OCI-LY1 (cell line): ENCODE measurements around the gene VTI1A.
"Not testable (repeated sequence)": the region's sequence is repeated elsewhere in the genome, so short reads cannot be mapped to it uniquely, and the experiment has no call there.

ENCODE experiments used
- H2AFZ ChIP-seq: fragments of 200-600 bp; sonication (generic), shearing (Covaris generic); 2 replicates; pipeline ENCODE4 v1.6.0; 2014; ENCODE audit warnings: antibody characterized with exemption, mild to moderate bottlenecking, low read length
- H3F3A ChIP-seq: fragments of 200-600 bp; sonication (generic), shearing (Covaris generic); 2 replicates; pipeline ENCODE4 v1.6.0; 2014; ENCODE audit warnings: mild to moderate bottlenecking, antibody characterized with exemption, low read length, moderate library complexity; ENCODE audit not compliant: insufficient read depth
- H3K27ac ChIP-seq: fragments of 200-600 bp; sonication (generic); 2 replicates; pipeline ENCODE4 v1.5.1; 2014; ENCODE audit warnings: low read length, mixed run types, mild to moderate bottlenecking, low read depth; ENCODE audit not compliant: poor library complexity, severe bottlenecking
- H3K27me3 ChIP-seq: fragments of 200-600 bp; sonication (generic); 2 replicates; pipeline ENCODE4 v1.6.0; 2014; ENCODE audit warnings: antibody characterized with exemption, mild to moderate bottlenecking, low read length, moderate library complexity; ENCODE audit not compliant: insufficient read depth
- H3K36me3 ChIP-seq: fragments of 200-600 bp; sonication (generic); 2 replicates; pipeline ENCODE4 v1.6.1; 2014; ENCODE audit warnings: mild to moderate bottlenecking, antibody characterized with exemption, low read length, moderate library complexity, mixed read lengths; ENCODE audit not compliant: insufficient read depth
- H3K4me1 ChIP-seq: fragments of 200-600 bp; sonication (generic); 2 replicates; pipeline ENCODE4 v1.5.1; 2014; ENCODE audit warnings: mild to moderate bottlenecking, low read length, moderate library complexity; ENCODE audit not compliant: insufficient read depth, severe bottlenecking
- H3K4me2 ChIP-seq: fragments of 200-600 bp; sonication (generic), shearing (Covaris generic); 2 replicates; pipeline ENCODE4 v1.6.1; 2014; ENCODE audit warnings: low read length
- H3K4me3 ChIP-seq: fragments of 200-600 bp; sonication (generic); 2 replicates; pipeline ENCODE4 v1.5.1; 2014; ENCODE audit warnings: low read length, low read depth, mild to moderate bottlenecking, mixed read lengths; ENCODE audit not compliant: poor library complexity, severe bottlenecking
- H3K79me2 ChIP-seq: fragments of 200-600 bp; shearing (Covaris generic); 2 replicates; pipeline ENCODE4 v1.6.1; 2016; ENCODE audit warnings: mixed run types, low read length, mixed read lengths; ENCODE audit not compliant: insufficient read depth
- H3K9ac ChIP-seq: fragments of 200-600 bp; sonication (generic), shearing (Covaris generic); 2 replicates; pipeline ENCODE4 v1.6.1; 2014; ENCODE audit warnings: mild to moderate bottlenecking, low read length, mixed read lengths
- H3K9me2 ChIP-seq: fragments of 200-600 bp; sonication (generic), shearing (Covaris generic); 2 replicates; pipeline ENCODE4 v1.6.1; 2014; ENCODE audit warnings: low read depth, mild to moderate bottlenecking, low read length, mixed read lengths
- H3K9me3 ChIP-seq: fragments of 200-600 bp; shearing (Covaris generic); 2 replicates; pipeline ENCODE4 v1.6.1; 2014; ENCODE audit warnings: low read length, mixed read lengths
- H4K20me1 ChIP-seq: fragments of 200-600 bp; sonication (generic), shearing (Covaris generic); 2 replicates; pipeline ENCODE4 v1.6.0; 2016; ENCODE audit warnings: mild to moderate bottlenecking, low read length; ENCODE audit not compliant: insufficient read depth
- EZH2 ChIP-seq: fragments of 200-600 bp; sonication (generic), shearing (Covaris generic); IDR thresholded peaks from 2 replicates; pipeline ENCODE4 v1.8.0; 2017; ENCODE audit warnings: borderline replicate concordance, mixed run types, mild to moderate bottlenecking, antibody characterized with exemption, low read length, moderate library complexity, mixed read lengths
- TF ChIP-seq, protein P1 (sequence below): fragments of 200-600 bp; sonication (generic), shearing (Covaris generic); IDR thresholded peaks from 2 replicates; pipeline ENCODE4 v1.5.1; 2017; ENCODE audit warnings: mild to moderate bottlenecking, antibody characterized with exemption, low read length, moderate library complexity, mixed read lengths

Gene VTI1A

GRCh38 chr10:112857493-112857892 is 410.5 kb downstream of the VTI1A start:
- Histone ChIP-seq H4K20me1 (no peaks in the 10 kb centered on the region), H3K27me3 (no peaks in the 10 kb centered on the region; the same call in 1 of the 2 replicates), H3K4me2 (no peak overlapping the region), H3K36me3 (no peaks in the 10 kb centered on the region), H3K9ac (no peak overlapping the region), H3K9me2 (no peaks in the 10 kb centered on the region), H3K4me1 (no peaks in the 10 kb centered on the region), H3K27ac (no peak overlapping the region), H3K79me2 (no peaks in the 10 kb centered on the region), H3K9me3 (no peaks in the 10 kb centered on the region), H3K4me3 (no peak overlapping the region), H3F3A (no peaks in the 10 kb centered on the region), H2AFZ (no peak overlapping the region)
- TF ChIP-seq, protein P1, sequence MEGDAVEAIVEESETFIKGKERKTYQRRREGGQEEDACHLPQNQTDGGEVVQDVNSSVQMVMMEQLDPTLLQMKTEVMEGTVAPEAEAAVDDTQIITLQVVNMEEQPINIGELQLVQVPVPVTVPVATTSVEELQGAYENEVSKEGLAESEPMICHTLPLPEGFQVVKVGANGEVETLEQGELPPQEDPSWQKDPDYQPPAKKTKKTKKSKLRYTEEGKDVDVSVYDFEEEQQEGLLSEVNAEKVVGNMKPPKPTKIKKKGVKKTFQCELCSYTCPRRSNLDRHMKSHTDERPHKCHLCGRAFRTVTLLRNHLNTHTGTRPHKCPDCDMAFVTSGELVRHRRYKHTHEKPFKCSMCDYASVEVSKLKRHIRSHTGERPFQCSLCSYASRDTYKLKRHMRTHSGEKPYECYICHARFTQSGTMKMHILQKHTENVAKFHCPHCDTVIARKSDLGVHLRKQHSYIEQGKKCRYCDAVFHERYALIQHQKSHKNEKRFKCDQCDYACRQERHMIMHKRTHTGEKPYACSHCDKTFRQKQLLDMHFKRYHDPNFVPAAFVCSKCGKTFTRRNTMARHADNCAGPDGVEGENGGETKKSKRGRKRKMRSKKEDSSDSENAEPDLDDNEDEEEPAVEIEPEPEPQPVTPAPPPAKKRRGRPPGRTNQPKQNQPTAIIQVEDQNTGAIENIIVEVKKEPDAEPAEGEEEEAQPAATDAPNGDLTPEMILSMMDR = no peak

DNA sequence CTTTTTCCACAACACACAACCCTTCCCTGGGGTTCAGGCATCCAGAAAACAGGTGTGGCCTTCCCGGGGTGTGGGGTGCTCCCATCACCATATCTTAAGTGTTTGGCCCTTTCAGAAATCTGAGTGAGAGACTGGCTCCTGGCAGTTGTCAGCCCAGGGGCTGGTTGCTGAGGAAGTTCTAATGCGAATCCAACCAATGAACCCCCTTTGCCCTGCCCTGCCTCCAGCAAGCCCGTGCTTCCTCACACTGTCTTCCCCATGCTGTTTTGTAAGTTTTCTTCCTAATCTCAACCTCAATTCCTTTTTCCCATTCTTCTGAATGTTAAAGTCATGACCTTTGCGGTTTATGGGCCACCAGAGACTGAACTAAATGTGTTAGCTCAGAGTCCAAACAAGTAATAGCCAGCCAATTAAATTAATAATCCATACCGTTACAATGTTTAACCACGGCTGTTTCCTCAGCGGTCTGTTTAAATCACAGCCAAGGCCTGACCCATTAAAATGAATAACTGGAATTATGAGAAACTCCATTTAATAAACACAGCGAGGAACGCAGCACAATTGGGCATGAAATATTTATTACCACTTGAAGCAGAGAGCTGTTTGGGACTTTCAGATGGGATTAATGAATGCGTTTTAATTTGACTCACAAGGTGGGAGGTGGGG is 412.1 kb downstream of the VTI1A start:
- no peak overlapping the region for H2AFZ ChIP-seq
- no peaks in the 10 kb centered on the region for H4K20me1 ChIP-seq
- no peak overlapping the region for H3K27ac ChIP-seq
- no peaks in the 10 kb centered on the region for H3K4me1 ChIP-seq
- H3K36me3 ChIP-seq = no peaks in the 10 kb centered on the region
- H3K4me2 ChIP-seq = no peak overlapping the region
- H3K9me2 ChIP-seq = no peaks in the 10 kb centered on the region
- no peaks in the 10 kb centered on the region for H3K9me3 ChIP-seq
- no peaks in the 10 kb centered on the region for H3K79me2 ChIP-seq
- H3K27me3 ChIP-seq = no peaks in the 10 kb centered on the region; the same call in 1 of the 2 replicates
- H3F3A ChIP-seq = no peaks in the 10 kb centered on the region
- H3K9ac ChIP-seq = no peak overlapping the region
- H3K4me3 ChIP-seq = no peak overlapping the region
- TF ChIP-seq, protein P1 = no peak
- no peak for TF ChIP-seq EZH2

DNA sequence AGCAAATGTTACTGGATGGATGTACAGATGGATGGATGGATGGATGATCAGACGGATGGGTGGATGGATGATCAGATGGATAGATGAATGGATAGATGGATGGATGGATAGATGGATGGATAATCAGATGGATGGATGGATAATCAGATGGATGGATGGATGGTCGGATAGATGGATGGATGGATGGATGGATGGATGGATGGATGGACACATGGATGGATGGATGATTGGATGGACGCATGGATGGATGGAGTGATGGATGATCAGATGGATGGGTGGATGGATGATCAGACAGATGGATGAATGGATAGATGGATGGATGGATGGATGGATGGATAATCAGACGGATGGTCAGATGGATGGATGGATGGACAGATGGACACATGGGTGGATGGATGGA is 412.8 kb downstream of the VTI1A start:
- H3K79me2 ChIP-seq = no peaks in the 10 kb centered on the region
- no peak overlapping the region for H3K4me3 ChIP-seq
- TF ChIP-seq EZH2 = no peak
- TF ChIP-seq, protein P1 = no peak
- H3K9me2 ChIP-seq = no peaks in the 10 kb centered on the region
- H3K36me3 ChIP-seq = no peaks in the 10 kb centered on the region
- no peak overlapping the region for H2AFZ ChIP-seq
- H3K4me2 ChIP-seq = no peak overlapping the region
- no peaks in the 10 kb centered on the region for H3F3A ChIP-seq
- no peaks in the 10 kb centered on the region for H3K4me1 ChIP-seq
- no peaks in the 10 kb centered on the region; the same call in 1 of the 2 replicates for H3K27me3 ChIP-seq
- H3K9me3 ChIP-seq = no peaks in the 10 kb centered on the region
- no peaks in the 10 kb centered on the region for H4K20me1 ChIP-seq
- no peak overlapping the region for H3K9ac ChIP-seq
- H3K27ac ChIP-seq = no peak overlapping the region

DNA sequence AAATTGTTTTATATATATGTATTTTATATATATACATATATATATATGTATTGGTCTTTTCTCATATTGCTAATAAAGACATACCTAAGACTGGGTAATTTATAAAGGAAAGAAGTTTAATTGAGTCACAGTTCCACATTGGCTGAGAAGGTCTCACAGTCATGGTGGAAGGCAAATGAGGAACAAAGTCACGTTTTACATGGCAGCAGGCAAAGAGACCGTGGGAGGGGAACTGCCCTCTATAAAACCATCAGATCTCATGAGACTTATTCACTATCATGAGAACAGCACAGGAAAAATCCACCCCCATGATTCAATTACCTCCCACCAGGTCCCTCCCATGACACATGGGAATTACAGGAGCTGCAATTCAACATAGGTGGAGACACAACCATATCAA is 416.4 kb downstream of the VTI1A start:
- H3K9me2 ChIP-seq, H3K9ac ChIP-seq, H3K9me3 ChIP-seq, H3K4me3 ChIP-seq, H2AFZ ChIP-seq, H3K27ac ChIP-seq, H3F3A ChIP-seq, H4K20me1 ChIP-seq, H3K27me3 ChIP-seq, H3K79me2 ChIP-seq, H3K4me2 ChIP-seq, H3K36me3 ChIP-seq, H3K4me1 ChIP-seq: not testable (repeated sequence)
